GM19023 (cell line): ENCODE measurements around the gene SYPL1.

Source experiments
- ATAC-seq: cut with Tn5 transposase; IDR thresholded peaks from one replicate; pipeline ENCODE4 v1.9.1; 2021; ENCODE audit warnings: mild to moderate bottlenecking, moderate library complexity; ENCODE audit not compliant: unreplicated experiment

The SYPL1 gene

DNA sequence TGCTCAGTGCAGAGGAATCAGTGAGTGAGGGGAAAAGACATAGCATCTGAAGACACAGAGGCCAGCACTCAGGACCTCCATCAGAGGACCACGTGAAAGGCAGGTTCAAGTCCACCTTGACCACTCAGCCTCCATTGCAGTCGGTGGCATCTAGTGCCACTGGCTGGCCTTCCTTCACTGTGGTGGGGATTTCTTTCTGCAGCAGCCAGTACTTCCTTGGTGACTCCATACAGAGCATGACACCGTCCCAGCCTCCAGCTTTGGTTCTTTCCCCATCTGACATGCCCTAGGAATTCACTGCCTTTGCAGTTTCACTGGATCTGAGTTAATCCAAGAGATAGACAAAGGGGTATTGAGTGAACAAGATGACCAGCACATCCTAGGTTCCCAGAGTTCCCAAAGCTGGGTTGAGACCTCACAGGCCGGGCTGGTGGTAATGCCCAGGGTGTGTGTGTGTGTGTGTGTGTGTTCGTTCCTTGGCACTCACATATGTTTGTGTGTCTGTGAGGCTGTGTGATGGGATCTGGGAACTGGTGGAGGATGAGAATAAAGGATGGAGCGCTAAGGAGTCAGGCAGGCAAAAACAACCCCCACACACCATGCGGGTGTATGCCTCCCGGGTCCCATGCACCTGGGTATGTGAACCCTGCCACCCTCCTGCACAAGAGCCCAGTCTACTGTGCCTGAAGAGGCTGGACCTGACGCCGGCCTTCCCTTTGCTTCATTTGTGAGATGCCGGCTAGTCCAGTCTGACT is 57.8 kb downstream of the SYPL1 start:
- no peak for ATAC-seq

- ATAC-seq, result no peak
Observed at GRCh38 chr7:106053109-106053508, 59.0 kb downstream of the SYPL1 start.

DNA sequence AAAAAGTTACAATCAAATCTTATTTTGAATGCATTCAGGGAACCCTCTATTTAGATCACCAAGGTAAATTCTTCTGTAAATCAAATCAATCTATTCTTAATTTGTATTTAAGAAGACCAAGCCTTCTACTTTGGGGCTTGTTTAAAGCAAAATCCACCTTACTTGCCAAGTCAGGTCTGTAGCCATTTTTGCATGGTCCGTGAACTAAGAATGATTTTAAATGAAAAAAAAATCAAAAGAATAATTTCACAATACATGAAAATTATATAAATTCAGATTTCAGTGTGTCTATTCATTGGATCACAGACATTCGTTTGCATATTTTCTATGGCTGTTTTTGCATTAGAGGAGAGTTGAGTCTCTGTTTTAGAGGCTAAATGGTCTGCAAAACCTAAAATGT is 59.4 kb downstream of the SYPL1 start:
- no peak for ATAC-seq

GRCh38 chr7:106050746-106051117 is 61.4 kb downstream of the SYPL1 start:
- ATAC-seq, result no peak

GRCh38 chr7:106050002-106050745 is 61.9 kb downstream of the SYPL1 start:
- ATAC-seq, result no peak

DNA sequence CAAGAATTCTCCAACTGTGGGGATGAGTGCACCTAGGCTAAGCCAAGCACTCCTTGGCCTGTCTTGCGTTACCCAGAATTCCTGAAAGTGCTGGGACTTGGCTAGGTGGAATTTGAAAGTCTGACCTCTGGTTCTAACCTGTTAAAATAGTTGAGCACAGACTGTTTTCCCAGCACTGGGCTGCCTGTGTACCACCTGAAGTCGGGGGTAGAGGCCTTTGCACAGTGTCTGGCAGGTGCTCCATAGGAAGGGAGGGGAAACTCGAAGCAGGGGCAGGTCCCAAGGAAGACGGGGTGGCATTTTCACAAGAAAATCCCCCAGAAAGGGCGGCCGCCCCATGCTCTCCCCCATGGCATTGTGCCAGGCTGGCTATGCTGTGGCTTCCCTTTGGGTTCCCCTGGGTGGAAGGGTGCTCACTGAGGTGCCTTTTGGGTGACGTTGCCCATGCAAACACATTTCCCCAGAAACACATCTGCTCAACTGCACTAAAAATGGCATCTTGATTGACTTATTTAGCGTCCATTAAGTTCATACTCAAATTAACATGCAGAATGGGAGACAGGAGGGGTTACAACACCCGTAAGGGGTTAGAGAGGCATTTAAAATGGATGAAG is 62.9 kb downstream of the SYPL1 start:
- no peak for ATAC-seq

- no peak for ATAC-seq
Observed at GRCh38 chr7:106048706-106049020, 63.4 kb downstream of the SYPL1 start.

DNA sequence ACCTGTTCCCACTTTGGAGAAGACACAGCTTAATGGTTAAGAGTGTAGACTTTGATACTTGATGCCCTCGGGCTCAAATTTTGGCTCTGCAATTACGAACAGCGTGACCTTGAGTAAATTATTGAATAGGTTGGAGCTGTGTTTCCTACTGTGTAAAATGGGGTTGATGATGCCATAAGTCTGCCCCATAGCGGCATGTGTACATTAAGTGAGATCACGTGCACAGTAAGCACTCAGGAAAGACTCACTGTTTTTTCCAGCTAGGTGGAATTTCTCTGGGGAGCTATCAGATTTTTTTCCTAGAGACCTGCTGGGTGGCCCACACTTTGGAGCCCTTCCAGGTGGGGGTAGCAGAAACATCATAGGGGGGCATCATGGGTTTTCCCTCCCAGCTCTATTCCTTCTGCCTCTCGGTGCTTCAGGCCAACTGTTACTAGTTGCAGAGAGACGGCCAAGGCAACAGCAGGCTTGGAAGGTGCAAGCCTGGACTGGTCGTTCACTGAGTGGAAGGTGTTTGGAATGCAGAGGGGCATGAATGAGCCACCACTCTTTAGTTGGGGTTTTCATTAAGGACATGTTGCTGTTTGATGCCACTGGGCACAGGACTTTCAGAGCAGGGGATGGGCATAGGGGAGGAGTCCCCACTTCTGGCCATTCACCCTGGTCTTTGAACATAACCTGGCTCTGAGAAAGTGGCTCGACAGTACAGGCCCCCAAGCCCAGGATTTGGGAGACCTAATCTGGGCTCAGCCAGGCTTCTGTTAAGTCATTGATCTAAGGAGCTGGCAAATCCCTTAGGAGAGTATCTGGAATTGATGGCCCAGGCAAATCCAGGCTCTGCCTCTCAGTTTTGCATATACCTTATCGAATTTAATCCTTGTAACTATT is 64.0 kb downstream of the SYPL1 start:
- ATAC-seq, result no peak

DNA sequence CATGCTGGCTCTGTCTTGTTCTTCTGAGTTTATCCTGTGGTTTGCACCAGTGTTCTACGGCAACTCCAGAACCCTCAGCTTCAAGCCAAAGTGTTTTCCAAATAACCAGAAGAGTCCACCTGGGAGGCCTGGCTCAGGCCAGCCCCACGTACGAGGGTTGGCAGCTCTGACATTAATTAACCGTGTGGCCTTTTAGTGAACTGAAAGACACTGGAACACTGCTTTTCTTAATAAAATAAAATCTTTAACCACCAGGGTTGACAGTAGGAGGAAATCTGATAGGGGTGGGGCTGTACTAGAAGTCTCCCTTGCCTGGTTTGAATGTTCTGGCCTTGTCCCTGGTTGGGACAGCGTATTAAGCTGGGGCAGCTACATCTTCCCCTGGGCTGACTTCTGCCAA is 64.9 kb downstream of the SYPL1 start:
- ATAC-seq, result no peak

- ATAC-seq, result no peak
Observed at GRCh38 chr7:106045586-106045985, 66.5 kb downstream of the SYPL1 start.

DNA sequence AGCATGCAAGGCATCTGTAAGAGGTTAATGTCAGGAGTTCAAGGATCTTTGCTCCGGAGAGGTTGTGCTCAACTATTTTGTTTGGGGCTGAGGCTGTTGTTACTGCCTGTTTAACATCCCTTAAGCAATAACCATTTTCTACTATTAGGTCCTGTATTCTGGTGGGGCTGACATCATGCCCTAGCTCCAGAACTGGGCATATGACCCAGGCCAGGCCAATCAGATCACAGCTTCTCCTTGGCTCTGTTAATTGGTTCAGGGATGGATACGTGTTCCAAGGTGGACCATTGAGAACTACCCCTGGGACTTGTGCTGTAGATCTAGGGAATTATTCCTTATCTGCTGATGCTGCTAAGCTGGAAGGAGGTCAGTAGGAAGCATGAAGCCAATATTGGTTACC is 67.0 kb downstream of the SYPL1 start:
- no peak for ATAC-seq

- ATAC-seq, result no peak
Observed at GRCh38 chr7:106042196-106042611, 69.9 kb downstream of the SYPL1 start.

GRCh38 chr7:106041140-106041717 is 70.9 kb downstream of the SYPL1 start:
- peak; percentile 44 for ATAC-seq
